ENCODE data around the gene SCUBE1.

SCUBE1 gene

DNA sequence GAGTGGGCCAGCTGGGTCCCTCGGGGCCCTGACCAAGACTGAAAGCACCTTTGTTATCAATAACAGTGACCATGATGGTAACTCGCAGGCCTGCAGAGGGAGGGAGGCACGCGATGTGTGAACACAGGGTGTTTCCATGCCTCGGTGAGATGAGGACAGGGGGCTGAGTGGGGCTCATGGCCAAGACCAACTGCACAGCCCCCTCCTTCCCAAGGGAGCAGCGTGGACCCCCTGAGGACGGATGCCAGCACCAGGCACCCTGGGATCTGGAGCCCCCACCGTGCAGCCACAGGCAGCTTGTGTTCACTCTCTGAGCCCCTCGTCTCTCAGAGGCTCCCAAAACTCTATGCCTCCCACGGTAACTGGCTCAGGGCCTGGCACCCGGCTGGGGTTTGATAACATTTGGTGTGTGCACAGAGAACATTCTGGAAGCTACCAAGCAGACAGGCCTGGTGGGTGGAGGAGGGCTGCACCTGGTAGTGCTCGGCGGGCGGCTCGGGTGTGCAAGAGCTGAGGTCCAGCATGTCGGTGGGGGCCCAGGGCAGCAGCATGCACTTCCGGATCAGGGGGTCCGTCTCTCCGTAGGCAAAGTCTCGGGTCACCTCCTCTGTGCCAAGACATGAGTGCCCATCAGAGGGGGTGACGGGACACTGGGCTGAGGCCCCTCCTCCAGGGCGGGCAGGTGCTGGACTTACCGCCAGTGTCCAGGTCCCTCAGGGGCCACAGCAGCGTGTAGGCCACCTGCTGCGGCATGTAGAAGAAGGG, 163.8 kb downstream of the SCUBE1 start:
- no peak overlapping the region for H3K9ac ChIP-seq (ENCODE audit: insufficient read length, low read depth)
- no peaks in the 10 kb centered on the region for H3K4me1 ChIP-seq (ENCODE audit: insufficient read depth, insufficient read length)
- H3K36me3 ChIP-seq (ENCODE audit: insufficient read depth, insufficient read length, low read length): peaks cover 84% of the 10 kb centered on the region
- H3K27me3 ChIP-seq (ENCODE audit: insufficient read depth, insufficient read length): no peaks in the 10 kb centered on the region
- no peaks in the 10 kb centered on the region for H3K9me3 ChIP-seq (ENCODE audit: insufficient read depth, low read length)
- H3K4me3 ChIP-seq (ENCODE audit: insufficient read length, low read depth): no peak overlapping the region
- no peak for TF ChIP-seq YY1 (IDR thresholded peaks at IDR 0.05; ENCODE audit: insufficient read depth, insufficient read length)
- no peak for TF ChIP-seq SUZ12 (IDR thresholded peaks at IDR 0.05; ENCODE audit: extremely low read depth, insufficient read depth, insufficient read length)
- TF ChIP-seq ZNF274 (IDR thresholded peaks at IDR 0.05; ENCODE audit: low read depth, low read length): no peak
- no peak for DNase-seq (ENCODE audit: low read depth, low spot score)

GRCh38 chr22:43177479-43177878, 165.7 kb downstream of the SCUBE1 start:
- no peak for TF ChIP-seq SUZ12 (IDR thresholded peaks at IDR 0.05; ENCODE audit: extremely low read depth, insufficient read depth, insufficient read length)
- no peak for TF ChIP-seq ZNF274 (IDR thresholded peaks at IDR 0.05; ENCODE audit: low read depth, low read length)
- TF ChIP-seq YY1 (IDR thresholded peaks at IDR 0.05; ENCODE audit: insufficient read depth, insufficient read length): no peak
- H3K36me3 ChIP-seq (ENCODE audit: insufficient read depth, insufficient read length, low read length): peaks cover 90% of the 10 kb centered on the region

DNA sequence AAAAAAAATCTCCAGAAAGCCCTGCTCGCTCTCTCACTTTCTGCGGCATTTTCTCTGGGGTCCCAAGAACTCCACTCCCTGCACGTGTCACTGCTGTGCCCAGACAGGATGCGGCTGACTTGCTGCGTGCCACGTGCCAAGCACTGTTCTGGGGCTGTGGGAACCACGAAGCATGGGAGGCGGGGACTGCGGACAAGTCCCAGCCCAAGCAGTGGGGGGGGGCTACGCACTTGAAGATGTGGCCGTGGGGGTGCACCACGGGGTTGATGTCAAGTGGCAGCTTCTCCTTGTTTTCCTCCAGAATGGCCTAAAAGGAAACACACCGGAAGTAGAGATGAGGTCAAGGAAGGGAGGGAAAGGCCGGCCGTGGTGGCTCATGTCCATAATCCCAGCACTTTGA, 167.1 kb downstream of the SCUBE1 start:
- H3K9me3 ChIP-seq (ENCODE audit: insufficient read depth, low read length): no peaks in the 10 kb centered on the region
- DNase-seq (ENCODE audit: low read depth, low spot score): no peak
- no peak overlapping the region for H3K4me3 ChIP-seq (ENCODE audit: insufficient read length, low read depth)
- H3K4me1 ChIP-seq (ENCODE audit: insufficient read depth, insufficient read length): no peaks in the 10 kb centered on the region
- H3K9ac ChIP-seq (ENCODE audit: insufficient read length, low read depth): no peak overlapping the region
- H3K27me3 ChIP-seq (ENCODE audit: insufficient read depth, insufficient read length): no peaks in the 10 kb centered on the region
- H3K36me3 ChIP-seq (ENCODE audit: insufficient read depth, insufficient read length, low read length): peaks cover 90% of the 10 kb centered on the region
- TF ChIP-seq SUZ12 (IDR thresholded peaks at IDR 0.05; ENCODE audit: extremely low read depth, insufficient read depth, insufficient read length) (no peak), YY1 (IDR thresholded peaks at IDR 0.05; ENCODE audit: insufficient read depth, insufficient read length) (no peak), ZNF274 (IDR thresholded peaks at IDR 0.05; ENCODE audit: low read depth, low read length) (no peak)

More at GRCh38 chr22:43177479-43177878, 165.7 kb downstream of the SCUBE1 start:
- Histone ChIP-seq H3K27me3 (ENCODE audit: insufficient read depth, insufficient read length) (no peaks in the 10 kb centered on the region), H3K9me3 (ENCODE audit: insufficient read depth, low read length) (no peaks in the 10 kb centered on the region), H3K4me3 (ENCODE audit: insufficient read length, low read depth) (no peak overlapping the region), H3K9ac (ENCODE audit: insufficient read length, low read depth) (no peak overlapping the region), H3K4me1 (ENCODE audit: insufficient read depth, insufficient read length) (no peaks in the 10 kb centered on the region)
- no peak for DNase-seq (ENCODE audit: low read depth, low spot score)

DNA sequence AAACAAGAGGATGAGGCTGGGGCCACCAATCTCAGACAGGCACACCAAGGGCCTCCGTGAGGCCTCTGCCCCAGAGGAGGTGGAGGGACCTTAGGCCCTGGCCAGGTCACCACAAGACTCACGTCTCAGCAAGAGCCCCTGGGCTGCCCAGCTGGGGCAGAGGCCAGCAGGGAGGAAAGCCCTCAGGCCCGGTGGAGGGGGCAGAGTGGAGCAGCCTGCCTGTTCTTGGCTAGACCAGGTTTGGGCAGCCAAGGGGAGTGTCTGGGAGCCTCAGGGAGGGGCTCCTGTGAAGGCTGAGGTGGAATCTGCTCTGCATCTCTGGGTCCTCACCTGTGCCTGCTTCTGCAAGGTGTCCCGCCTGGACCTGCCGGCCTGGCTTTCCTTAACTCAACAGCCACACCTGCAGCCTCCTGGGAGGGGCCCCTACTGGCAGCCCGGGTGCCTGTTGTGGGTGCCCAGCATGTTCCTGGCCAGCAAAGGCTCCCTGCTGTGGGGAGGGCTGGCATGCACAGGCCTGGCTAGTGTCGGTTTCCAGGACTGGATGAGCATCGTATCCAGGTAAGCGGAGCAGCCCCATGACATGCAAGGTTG, 168.1 kb downstream of the SCUBE1 start:
- peaks cover 90% of the 10 kb centered on the region for H3K36me3 ChIP-seq (ENCODE audit: insufficient read depth, insufficient read length, low read length)
- no peak for DNase-seq (ENCODE audit: low read depth, low spot score)
- H3K4me1 ChIP-seq (ENCODE audit: insufficient read depth, insufficient read length): no peaks in the 10 kb centered on the region

DNA sequence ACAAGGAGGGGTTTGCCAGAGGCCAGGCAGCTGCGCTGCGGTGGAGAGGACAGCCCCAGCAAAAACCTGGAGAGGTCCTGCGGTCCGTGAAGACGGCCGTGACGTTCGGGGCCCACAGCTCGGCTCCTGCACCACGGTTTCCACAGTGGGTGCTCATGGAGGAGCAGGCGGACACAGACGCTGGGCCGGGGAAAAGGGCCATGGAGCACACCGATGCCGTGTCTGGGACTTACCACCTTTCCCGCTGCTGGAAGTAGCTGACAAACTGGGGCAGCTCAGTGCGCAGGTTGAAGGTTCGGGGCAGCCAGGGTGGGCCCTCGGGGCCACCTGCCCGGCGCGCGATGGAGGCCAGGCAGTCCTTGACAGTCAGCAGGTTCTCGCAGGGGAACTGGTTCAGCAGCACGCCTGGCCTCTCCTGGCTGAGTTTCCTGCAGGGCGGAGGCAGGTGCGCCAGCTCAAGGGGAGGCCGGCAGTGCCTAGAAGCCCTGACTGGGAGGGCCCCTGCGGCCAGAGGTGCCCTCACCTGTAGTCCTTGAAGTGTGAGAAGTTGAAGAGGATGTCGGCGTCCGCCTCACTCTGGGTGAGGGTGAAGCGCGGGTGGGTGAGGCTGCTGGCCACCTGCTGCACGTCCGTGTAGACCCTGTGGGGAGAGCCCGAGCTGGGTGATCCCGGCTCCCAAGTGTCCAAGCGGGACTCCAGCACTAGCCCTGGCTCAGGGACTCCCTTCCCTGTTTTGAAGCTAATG, 169.0 kb downstream of the SCUBE1 start:
- Histone ChIP-seq H3K4me3 (ENCODE audit: insufficient read length, low read depth) (no peak overlapping the region), H3K9ac (ENCODE audit: insufficient read length, low read depth) (no peak overlapping the region), H3K27me3 (ENCODE audit: insufficient read depth, insufficient read length) (no peaks in the 10 kb centered on the region), H3K36me3 (ENCODE audit: insufficient read depth, insufficient read length, low read length) (peaks cover 90% of the 10 kb centered on the region), H3K9me3 (ENCODE audit: insufficient read depth, low read length) (no peaks in the 10 kb centered on the region), H3K4me1 (ENCODE audit: insufficient read depth, insufficient read length) (no peaks in the 10 kb centered on the region)
- DNase-seq (ENCODE audit: low read depth, low spot score): no peak
- no peak for TF ChIP-seq ZNF274 (IDR thresholded peaks at IDR 0.05; ENCODE audit: low read depth, low read length)
- TF ChIP-seq SUZ12 (IDR thresholded peaks at IDR 0.05; ENCODE audit: extremely low read depth, insufficient read depth, insufficient read length): no peak
- TF ChIP-seq YY1 (IDR thresholded peaks at IDR 0.05; ENCODE audit: insufficient read depth, insufficient read length): no peak

More for the DNA sequence above, 168.1 kb downstream of the SCUBE1 start:
- Histone ChIP-seq H3K9ac (ENCODE audit: insufficient read length, low read depth) (no peak overlapping the region), H3K4me3 (ENCODE audit: insufficient read length, low read depth) (no peak overlapping the region), H3K9me3 (ENCODE audit: insufficient read depth, low read length) (no peaks in the 10 kb centered on the region), H3K27me3 (ENCODE audit: insufficient read depth, insufficient read length) (no peaks in the 10 kb centered on the region)
- no peak for TF ChIP-seq YY1 (IDR thresholded peaks at IDR 0.05; ENCODE audit: insufficient read depth, insufficient read length)
- no peak for TF ChIP-seq SUZ12 (IDR thresholded peaks at IDR 0.05; ENCODE audit: extremely low read depth, insufficient read depth, insufficient read length)
- no peak for TF ChIP-seq ZNF274 (IDR thresholded peaks at IDR 0.05; ENCODE audit: low read depth, low read length)

- Histone ChIP-seq H3K4me3 (ENCODE audit: insufficient read length, low read depth) (no peak overlapping the region), H3K4me1 (ENCODE audit: insufficient read depth, insufficient read length) (no peaks in the 10 kb centered on the region), H3K9ac (ENCODE audit: insufficient read length, low read depth) (no peak overlapping the region), H3K36me3 (ENCODE audit: insufficient read depth, insufficient read length, low read length) (peaks cover 90% of the 10 kb centered on the region), H3K9me3 (ENCODE audit: insufficient read depth, low read length) (no peaks in the 10 kb centered on the region), H3K27me3 (ENCODE audit: insufficient read depth, insufficient read length) (no peaks in the 10 kb centered on the region)
- no peak for TF ChIP-seq YY1 (IDR thresholded peaks at IDR 0.05; ENCODE audit: insufficient read depth, insufficient read length)
- no peak for TF ChIP-seq ZNF274 (IDR thresholded peaks at IDR 0.05; ENCODE audit: low read depth, low read length)
- TF ChIP-seq SUZ12 (IDR thresholded peaks at IDR 0.05; ENCODE audit: extremely low read depth, insufficient read depth, insufficient read length): no peak
- DNase-seq (ENCODE audit: low read depth, low spot score): no peak
Measured at GRCh38 chr22:43173566-43173965, 169.6 kb downstream of the SCUBE1 start.

DNA sequence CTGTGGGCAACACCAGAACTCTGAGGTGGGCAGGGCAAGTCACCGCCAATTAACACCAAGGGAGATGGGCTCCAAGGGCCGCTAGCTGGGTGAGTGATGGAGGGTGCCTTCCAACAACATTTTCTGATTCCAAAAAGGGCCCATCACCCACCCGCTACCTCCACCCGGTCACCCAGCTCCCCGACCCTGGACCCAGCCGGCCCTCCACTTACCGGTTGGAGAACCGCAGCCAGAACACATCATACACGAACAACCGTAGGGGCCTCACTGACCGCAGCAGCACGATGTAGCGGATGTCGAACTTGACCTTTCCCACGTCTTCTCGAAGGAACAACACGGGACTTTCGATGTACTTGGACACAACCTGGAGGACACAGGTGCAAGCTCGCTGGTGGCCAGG, 171.0 kb downstream of the SCUBE1 start:
- H3K36me3 ChIP-seq (ENCODE audit: insufficient read depth, insufficient read length, low read length): peaks cover 93% of the 10 kb centered on the region

More for the DNA sequence above, 171.0 kb downstream of the SCUBE1 start:
- no peaks in the 10 kb centered on the region for H3K27me3 ChIP-seq (ENCODE audit: insufficient read depth, insufficient read length)
- no peak for DNase-seq (ENCODE audit: low read depth, low spot score)
- H3K9me3 ChIP-seq (ENCODE audit: insufficient read depth, low read length): no peaks in the 10 kb centered on the region
- H3K4me3 ChIP-seq (ENCODE audit: insufficient read length, low read depth): no peak overlapping the region
- H3K9ac ChIP-seq (ENCODE audit: insufficient read length, low read depth): no peak overlapping the region
- TF ChIP-seq ZNF274 (IDR thresholded peaks at IDR 0.05; ENCODE audit: low read depth, low read length) (no peak), SUZ12 (IDR thresholded peaks at IDR 0.05; ENCODE audit: extremely low read depth, insufficient read depth, insufficient read length) (no peak), YY1 (IDR thresholded peaks at IDR 0.05; ENCODE audit: insufficient read depth, insufficient read length) (no peak)
- no peaks in the 10 kb centered on the region for H3K4me1 ChIP-seq (ENCODE audit: insufficient read depth, insufficient read length)
